ENCODE results near the gene MTMR2.

DNA sequence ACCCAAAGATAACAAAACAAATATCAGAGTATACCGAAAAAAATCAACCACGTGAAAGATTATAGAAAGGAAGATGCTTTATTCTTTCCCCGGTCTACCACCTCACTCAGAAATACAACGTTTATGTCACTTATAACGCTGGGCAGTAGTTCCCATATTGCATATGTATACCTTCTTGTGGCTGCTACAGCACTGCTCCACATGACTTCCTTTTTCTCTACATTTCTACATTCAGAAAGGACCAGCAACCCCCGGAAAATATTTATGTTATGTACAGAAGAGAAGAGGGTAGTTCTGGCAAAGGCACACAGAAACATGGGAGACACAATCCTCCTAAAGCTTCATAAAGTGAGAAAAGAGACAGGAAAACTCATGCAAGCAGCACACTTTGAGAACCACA, 56.8 kb downstream of the MTMR2 start:
- TF ChIP-seq SUZ12 (IDR thresholded peaks at IDR 0.05; ENCODE audit: extremely low read depth, insufficient read depth, insufficient read length), result no peak
- TF ChIP-seq ZNF274 (IDR thresholded peaks at IDR 0.05; ENCODE audit: low read depth, low read length), result no peak
